HepG2 (cell line): ENCODE data around the gene COCH. TPM values are rescaled to one million over a fixed set of nuclear protein-coding genes. Genes with fewer than 3 reads are reported as not detected.

Experiments
- CHCHD3 ChIP-seq: sonication (generic); formaldehyde crosslinking; IDR thresholded peaks from 2 replicates; pipeline ENCODE4 v1.8.0; 2022; ENCODE audit warnings: mild to moderate bottlenecking, missing genetic modification reagents, moderate library complexity
- KDM2A ChIP-seq: sonication (generic); formaldehyde crosslinking; IDR thresholded peaks from 2 replicates; pipeline ENCODE4 v1.4.0; 2020; ENCODE audit warnings: low read depth, missing genetic modification reagents, borderline replicate concordance
- NFE2L2 ChIP-seq: fragments of 150-350 bp; IDR thresholded peaks from 2 replicates; pipeline ENCODE4 v1.6.1; 2014; ENCODE audit warnings: low read length
- ZBED4 ChIP-seq: sonication (generic); formaldehyde crosslinking; IDR thresholded peaks from 2 replicates; pipeline ENCODE4 v1.4.0; 2020; ENCODE audit warnings: missing genetic modification reagents, borderline replicate concordance
- ZBTB10 ChIP-seq: sonication (generic); formaldehyde crosslinking; IDR thresholded peaks from 2 replicates; pipeline ENCODE4 v1.4.0; 2020; ENCODE audit warnings: missing genetic modification reagents, borderline replicate concordance
- ZNF512B ChIP-seq: sonication (generic); formaldehyde crosslinking; IDR thresholded peaks from 2 replicates; pipeline ENCODE4 v1.5.1; 2020; ENCODE audit warnings: missing genetic modification reagents, mild to moderate bottlenecking, borderline replicate concordance
- ZNF7 ChIP-seq: IDR thresholded peaks from 2 replicates; pipeline ENCODE4 v1.6.1; 2016; ENCODE audit warnings: missing biosample characterization, missing genetic modification reagents
- polyA plus RNA-seq, 8 experiments: library from polyadenylated mRNA; depleted of rRNA in 3 of 8; stranded (reverse) in 7 of 8; unstranded in 1 of 8; fragments of >200 nt; fragmentation: Illumina TruSeq in 4 of 8; extraction: Trizol in 4 of 8; gene quantifications; 2 replicates each; pipeline versions ENCODE4 v1.2.1 to v1.2.3, GENCODE V29; 2011 to 2016; ENCODE audit warnings: low read depth in 4 of 8, missing spikeins in 1 of 8, mixed read lengths in 1 of 8; ENCODE audit not compliant: insufficient read depth in 1 of 8
- total RNA-seq, 5 experiments: library from RNA; depleted of rRNA; stranded (reverse); fragments of >200 nt; fragmentation: Illumina TruSeq; extraction: Trizol; gene quantifications; 2 replicates each; pipeline ENCODE4 v1.2.3, GENCODE V29; 2016; ENCODE audit warnings: low read depth in 1 of 5
- TF ChIP-seq, protein P1 (sequence below): sonication (generic); formaldehyde crosslinking; IDR thresholded peaks from 2 replicates; pipeline ENCODE4 v1.8.0; 2022; ENCODE audit warnings: missing genetic modification reagents, mild to moderate bottlenecking, inconsistent platforms, borderline replicate concordance
- TF ChIP-seq, protein P2 (sequence below): sonication (generic); formaldehyde crosslinking; IDR thresholded peaks from 2 replicates; pipeline ENCODE4 v1.5.0; 2020; ENCODE audit warnings: missing genetic modification reagents
- TF ChIP-seq, protein P3 (sequence below): sonication (generic); formaldehyde crosslinking; IDR thresholded peaks from 2 replicates; pipeline ENCODE4 v1.5.0; 2020; ENCODE audit warnings: missing genetic modification reagents

Gene COCH
- total and polyA plus RNA-seq, 2 of the 13 experiments (the other 11 are each of a cell fraction or from before 2014, with no cell fraction given): 78.2 to 79.3 TPM

- TF ChIP-seq, protein P1, sequence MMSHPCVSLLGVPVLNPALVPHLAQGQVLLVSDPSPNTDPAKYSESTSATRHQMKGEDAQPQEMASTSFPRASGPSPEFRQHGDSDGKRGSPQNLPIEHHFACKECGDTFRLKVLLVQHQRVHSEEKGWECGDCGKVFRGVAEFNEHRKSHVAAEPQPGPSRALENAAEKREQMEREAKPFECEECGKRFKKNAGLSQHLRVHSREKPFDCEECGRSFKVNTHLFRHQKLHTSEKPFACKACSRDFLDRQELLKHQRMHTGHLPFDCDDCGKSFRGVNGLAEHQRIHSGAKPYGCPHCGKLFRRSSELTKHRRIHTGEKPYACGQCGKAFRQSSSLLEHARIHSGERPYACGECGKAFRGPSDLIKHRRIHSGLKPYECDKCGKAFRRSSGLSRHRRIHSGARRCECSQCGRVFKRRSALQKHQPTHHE (CRISPR knock-in tag): peak; percentile 39; the same call in 1 of the 2 replicates
- TF ChIP-seq NFE2L2 (no peak), ZBTB10 (peak; percentile 92; the same call in 1 of the 2 replicates), ZBED4 (no peak), ZNF7 (CRISPR knock-in tag) (peak; percentile 15; the same call in 1 of the 2 replicates), ZNF512B (CRISPR knock-in tag) (peak; percentile 89; the same call in 1 of the 2 replicates), CHCHD3 (CRISPR knock-in tag) (peak; percentile 93), KDM2A (CRISPR knock-in tag) (peak; percentile 94)
- TF ChIP-seq, protein P2, sequence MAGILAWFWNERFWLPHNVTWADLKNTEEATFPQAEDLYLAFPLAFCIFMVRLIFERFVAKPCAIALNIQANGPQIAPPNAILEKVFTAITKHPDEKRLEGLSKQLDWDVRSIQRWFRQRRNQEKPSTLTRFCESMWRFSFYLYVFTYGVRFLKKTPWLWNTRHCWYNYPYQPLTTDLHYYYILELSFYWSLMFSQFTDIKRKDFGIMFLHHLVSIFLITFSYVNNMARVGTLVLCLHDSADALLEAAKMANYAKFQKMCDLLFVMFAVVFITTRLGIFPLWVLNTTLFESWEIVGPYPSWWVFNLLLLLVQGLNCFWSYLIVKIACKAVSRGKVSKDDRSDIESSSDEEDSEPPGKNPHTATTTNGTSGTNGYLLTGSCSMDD (CRISPR knock-in tag): 0 out of 2 replicates have a peak, but pooled peaks have one; percentile 30
- TF ChIP-seq, protein P3, sequence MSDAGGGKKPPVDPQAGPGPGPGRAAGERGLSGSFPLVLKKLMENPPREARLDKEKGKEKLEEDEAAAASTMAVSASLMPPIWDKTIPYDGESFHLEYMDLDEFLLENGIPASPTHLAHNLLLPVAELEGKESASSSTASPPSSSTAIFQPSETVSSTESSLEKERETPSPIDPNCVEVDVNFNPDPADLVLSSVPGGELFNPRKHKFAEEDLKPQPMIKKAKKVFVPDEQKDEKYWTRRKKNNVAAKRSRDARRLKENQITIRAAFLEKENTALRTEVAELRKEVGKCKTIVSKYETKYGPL (CRISPR knock-in tag): peak; percentile 77; the same call in 1 of the 2 replicates
Measured at GRCh38 chr14:30874120-30874998, at the start of gene COCH (continued).
